ENCODE results near the gene CEP83. TPM values are rescaled to one million over a fixed set of nuclear protein-coding genes. Genes with fewer than 3 reads are reported as not detected.

Gene CEP83
- polyA plus RNA-seq, 1 donor from 2014 or later: 19.5 TPM

- Histone ChIP-seq H3K27ac (ENCODE audit: low read length) (no peak overlapping the region), H3K36me3 (ENCODE audit: insufficient read depth, low read length) (no peaks in the 10 kb centered on the region), H3K4me2 (ENCODE audit: low read length) (no peak overlapping the region), H3K4me3 (ENCODE audit: low read length) (no peak overlapping the region), H3K9me3 (ENCODE audit: low read length) (no peaks in the 10 kb centered on the region), H3K27me3 (ENCODE audit: insufficient read depth, low read depth, low read length) (no peaks in the 10 kb centered on the region), H3K9ac (ENCODE audit: low read length) (no peak overlapping the region), H3K9me2 (ENCODE audit: insufficient read depth, low read length) (no peaks in the 10 kb centered on the region), H4K20me1 (ENCODE audit: insufficient read depth) (no peaks in the 10 kb centered on the region), H3F3A (ENCODE audit: insufficient read depth, low read length, poor library complexity, severe bottlenecking) (no peaks in the 10 kb centered on the region), H2AFZ (ENCODE audit: low read depth, low read length) (no peak overlapping the region), H3K79me2 (replicated peaks; ENCODE audit: insufficient read depth, low read length) (no peaks in the 10 kb centered on the region)
- TF ChIP-seq RAD21 (conservative IDR thresholded peaks at IDR 0.05) (no peak), EP300 (conservative IDR thresholded peaks at IDR 0.05; ENCODE audit: poor library complexity, severe bottlenecking) (no peak)
Observed at GRCh38 chr12:94380507-94380906, 79.2 kb downstream of the CEP83 start.

GRCh38 chr12:94379479-94380113 lies 80.1 kb downstream of the CEP83 start:
- Histone ChIP-seq H2AFZ (ENCODE audit: low read depth, low read length) (no peak overlapping the region), H3K4me2 (ENCODE audit: low read length) (no peak overlapping the region), H3K36me3 (ENCODE audit: insufficient read depth, low read length) (no peaks in the 10 kb centered on the region), H3K9ac (ENCODE audit: low read length) (no peak overlapping the region), H3K27ac (ENCODE audit: low read length) (no peak overlapping the region), H3K9me3 (ENCODE audit: low read length) (no peaks in the 10 kb centered on the region), H3K27me3 (ENCODE audit: insufficient read depth, low read depth, low read length) (no peaks in the 10 kb centered on the region), H3K4me3 (ENCODE audit: low read length) (no peak overlapping the region), H4K20me1 (ENCODE audit: insufficient read depth) (no peaks in the 10 kb centered on the region), H3K79me2 (replicated peaks; ENCODE audit: insufficient read depth, low read length) (no peaks in the 10 kb centered on the region), H3F3A (ENCODE audit: insufficient read depth, low read length, poor library complexity, severe bottlenecking) (no peaks in the 10 kb centered on the region), H3K9me2 (ENCODE audit: insufficient read depth, low read length) (no peaks in the 10 kb centered on the region)
- TF ChIP-seq EP300 (conservative IDR thresholded peaks at IDR 0.05; ENCODE audit: poor library complexity, severe bottlenecking) (no peak), EZH2 (IDR thresholded peaks at IDR 0.05; ENCODE audit: borderline replicate concordance, insufficient read depth, low read length, poor library complexity, severe bottlenecking) (no peak), RAD21 (conservative IDR thresholded peaks at IDR 0.05) (no peak), TAF1 (IDR thresholded peaks at IDR 0.05; ENCODE audit: low read depth) (no peak), SMC3 (conservative IDR thresholded peaks at IDR 0.05; ENCODE audit: poor library complexity) (no peak), CTCF (IDR thresholded peaks at IDR 0.05; ENCODE audit: poor library complexity, severe bottlenecking) (no peak), MXI1 (conservative IDR thresholded peaks at IDR 0.05; ENCODE audit: poor library complexity, severe bottlenecking) (no peak), POLR2AphosphoS5 (IDR thresholded peaks at IDR 0.05) (no peak), REST (IDR thresholded peaks at IDR 0.05; ENCODE audit: borderline replicate concordance) (no peak)

Data from neural cell (in vitro differentiated cells).